Measurements from ENCODE around the gene NPB.
"Not testable (repeated sequence)": the region's sequence is repeated elsewhere in the genome, so short reads cannot be mapped to it uniquely, and the experiment has no call there.

DNA sequence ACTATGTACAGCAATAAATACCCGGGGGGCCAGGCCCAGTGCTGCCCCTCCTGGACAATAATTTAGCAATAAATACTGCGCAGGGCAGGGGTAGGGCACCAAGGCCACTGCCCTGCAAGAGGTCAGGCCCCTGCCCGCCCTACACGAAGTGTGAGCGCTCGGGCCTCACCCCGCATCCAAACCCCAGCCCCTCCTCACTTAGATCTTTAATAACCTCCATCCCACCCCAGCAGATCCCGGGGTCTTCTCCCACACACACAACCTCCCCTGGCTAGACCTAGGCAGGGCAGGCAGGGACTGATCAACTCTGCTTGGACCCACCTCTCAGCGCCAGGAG, 16.3 kb downstream of the NPB start:
- TF ChIP-seq, protein P1, sequence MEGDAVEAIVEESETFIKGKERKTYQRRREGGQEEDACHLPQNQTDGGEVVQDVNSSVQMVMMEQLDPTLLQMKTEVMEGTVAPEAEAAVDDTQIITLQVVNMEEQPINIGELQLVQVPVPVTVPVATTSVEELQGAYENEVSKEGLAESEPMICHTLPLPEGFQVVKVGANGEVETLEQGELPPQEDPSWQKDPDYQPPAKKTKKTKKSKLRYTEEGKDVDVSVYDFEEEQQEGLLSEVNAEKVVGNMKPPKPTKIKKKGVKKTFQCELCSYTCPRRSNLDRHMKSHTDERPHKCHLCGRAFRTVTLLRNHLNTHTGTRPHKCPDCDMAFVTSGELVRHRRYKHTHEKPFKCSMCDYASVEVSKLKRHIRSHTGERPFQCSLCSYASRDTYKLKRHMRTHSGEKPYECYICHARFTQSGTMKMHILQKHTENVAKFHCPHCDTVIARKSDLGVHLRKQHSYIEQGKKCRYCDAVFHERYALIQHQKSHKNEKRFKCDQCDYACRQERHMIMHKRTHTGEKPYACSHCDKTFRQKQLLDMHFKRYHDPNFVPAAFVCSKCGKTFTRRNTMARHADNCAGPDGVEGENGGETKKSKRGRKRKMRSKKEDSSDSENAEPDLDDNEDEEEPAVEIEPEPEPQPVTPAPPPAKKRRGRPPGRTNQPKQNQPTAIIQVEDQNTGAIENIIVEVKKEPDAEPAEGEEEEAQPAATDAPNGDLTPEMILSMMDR (optimal IDR thresholded peaks at IDR 0.05 in 1 of 3, IDR thresholded peaks at IDR 0.05 in 1 of 3, conservative IDR thresholded peaks at IDR 0.05 in 1 of 3; ENCODE audit: extremely low read depth in 1 of 3, insufficient read depth in 2 of 3, low read length in 3 of 3) = not testable (repeated sequence)
- not testable (repeated sequence) for TF ChIP-seq EZH2 (IDR thresholded peaks at IDR 0.05; ENCODE audit: low read length)
